GM12878 (cell line): Measurements from ENCODE around the gene SPIN1. TPM values are rescaled to one million over a fixed set of nuclear protein-coding genes. Genes with fewer than 3 reads are reported as not detected.

Source experiments
- ATAC-seq: fragments of 200-7000 bp; cut with Tn5 transposase; 3 replicates; pipeline ENCODE4 v1.9.1; 2020; ENCODE audit warnings: mild to moderate bottlenecking, moderate library complexity
- BruUV-seq: library from RNA; stranded (reverse); fragments of 400-500 nt; replicated peaks from 2 replicates; lab custom pipeline; 2021; lab: Mats Ljungman, UMichigan
- CTCF ChIA-PET: fragments of 300-600 bp; sonication (Branson Sonifier 250); formaldehyde crosslinking; extraction: SDS; loops from one replicate; lab custom pipeline; 2021; ENCODE audit warnings: inconsistent platforms; lab: Yijun Ruan, JAX
- POLR2A ChIA-PET: fragments of 350-600 bp; formaldehyde crosslinking; extraction: SDS; loops from one replicate; lab custom pipeline; 2021; ENCODE audit warnings: inconsistent platforms; lab: Charles Lee
- RAD21 ChIA-PET: fragments of 300-600 bp; sonication (Branson Sonifier 250); formaldehyde crosslinking; loops from one replicate; lab custom pipeline; 2023; ENCODE audit warnings: antibody characterized with exemption; ENCODE audit not compliant: unreplicated experiment; lab: Charles Lee
- SMC1A ChIA-PET: fragments of 300-600 bp; sonication (Branson Sonifier 250); formaldehyde crosslinking; loops from one replicate; lab custom pipeline; 2023; ENCODE audit not compliant: unreplicated experiment, uncharacterized antibody; lab: Charles Lee
- DNase-seq: peaks from one replicate; pipeline ENCODE4 v3.0.0-alpha.2; 2011; ENCODE audit warnings: low read depth, low spot score
- FAIRE-seq: peaks from 3 replicates; lab custom pipeline; 2011; peaks lifted over from hg19 to GRCh38; lab: Jason Lieb, UNC
- H2AFZ ChIP-seq: 2 replicates; pipeline ENCODE4 v1.6.0; 2011; ENCODE audit warnings: low read depth, low read length, control low read depth; ENCODE audit not compliant: control insufficient read depth
- H3K27ac ChIP-seq: 2 replicates; pipeline ENCODE4 v1.5.1; 2011; ENCODE audit warnings: control low read depth; ENCODE audit not compliant: control insufficient read depth, insufficient read depth
- H3K27me3 ChIP-seq, 2 experiments: replicated peaks in 1 of 2; 2 replicates each; pipeline versions ENCODE4 v1.6.0 to v1.6.1; 2011; ENCODE audit warnings: low read length in 1 of 2; ENCODE audit not compliant: control insufficient read depth in 2 of 2, insufficient read depth in 2 of 2
- H3K36me3 ChIP-seq, 2 experiments: 2 replicates each; pipeline ENCODE4 v1.5.1; 2011; ENCODE audit warnings: low read length in 1 of 2; ENCODE audit not compliant: control insufficient read depth in 2 of 2, insufficient read depth in 2 of 2
- H3K4me1 ChIP-seq: 2 replicates; pipeline ENCODE4 v1.6.1; 2011; ENCODE audit warnings: mild to moderate bottlenecking, low read length, moderate library complexity, mixed read lengths; ENCODE audit not compliant: control insufficient read depth, insufficient read depth
- H3K4me2 ChIP-seq: 2 replicates; pipeline ENCODE4 v1.6.0; 2011; ENCODE audit warnings: control low read depth; ENCODE audit not compliant: control insufficient read depth, insufficient read depth
- H3K4me3 ChIP-seq: fragments of 200-600 bp; sonication (generic); 2 replicates; pipeline ENCODE4 v1.5.1; 2016
- H3K79me2 ChIP-seq: 2 replicates; pipeline ENCODE4 v1.6.0; 2011; ENCODE audit warnings: low read length; ENCODE audit not compliant: control insufficient read depth, insufficient read depth
- H3K9ac ChIP-seq: 2 replicates; pipeline ENCODE4 v1.8.0; 2011; ENCODE audit warnings: low read length, control low read depth, mixed read lengths; ENCODE audit not compliant: control insufficient read depth, insufficient read depth
- H3K9me3 ChIP-seq: replicated peaks from 3 replicates; pipeline ENCODE4 v1.5.1; 2011; ENCODE audit warnings: mild to moderate bottlenecking, low read length; ENCODE audit not compliant: control insufficient read depth, insufficient read depth
- H4K20me1 ChIP-seq: 2 replicates; pipeline ENCODE4 v1.6.0; 2011; ENCODE audit not compliant: control insufficient read depth, insufficient read depth
- BHLHE40 ChIP-seq, 2 experiments: fragments of 450-650 bp in 1 of 2; IDR thresholded peaks; 2 replicates each; pipeline ENCODE4 v1.6.1; 2011 to 2017; ENCODE audit warnings: low read depth in 2 of 2, borderline replicate concordance in 1 of 2, improper control_type of control experiment in 1 of 2, low read length in 1 of 2, mild to moderate bottlenecking in 1 of 2
- ESRRA ChIP-seq: IDR thresholded peaks from 2 replicates; pipeline ENCODE4 v1.6.1; 2012; ENCODE audit warnings: mild to moderate bottlenecking, low read length, improper control_type of control experiment
- EZH2 ChIP-seq: IDR thresholded peaks from 2 replicates; pipeline ENCODE4 v1.6.1; 2012; ENCODE audit warnings: low read depth, mild to moderate bottlenecking, control low read depth, inconsistent platforms, low read length, borderline replicate concordance; ENCODE audit not compliant: control insufficient read depth
- GATAD2B ChIP-seq: fragments of 450-650 bp; conservative IDR thresholded peaks from 2 replicates; pipeline ENCODE4 v1.6.1; 2017; ENCODE audit warnings: low read depth, mild to moderate bottlenecking, moderate library complexity
- HDAC2 ChIP-seq: fragments of 200-600 bp; sonication (generic); IDR thresholded peaks from 2 replicates; pipeline ENCODE4 v1.6.1; 2017
- HDGF ChIP-seq: fragments of 450-650 bp; IDR thresholded peaks from 2 replicates; pipeline ENCODE4 v1.6.1; 2016; ENCODE audit warnings: antibody characterized with exemption
- JUNB ChIP-seq: IDR thresholded peaks from 2 replicates; pipeline ENCODE4 v1.6.1; 2016; ENCODE audit warnings: antibody characterized with exemption, mild to moderate bottlenecking
- KDM1A ChIP-seq: fragments of 200-600 bp; sonication (generic); IDR thresholded peaks from 2 replicates; pipeline ENCODE4 v1.6.1; 2016; ENCODE audit warnings: borderline replicate concordance
- MAX ChIP-seq: IDR thresholded peaks from 2 replicates; pipeline ENCODE4 v1.6.1; 2012; ENCODE audit warnings: low read depth, low read length, improper control_type of control experiment
- NRF1 ChIP-seq: conservative IDR thresholded peaks from 2 replicates; pipeline ENCODE4 v1.6.1; 2011; ENCODE audit warnings: mild to moderate bottlenecking, low read depth, low read length, improper control_type of control experiment
- PAX5 ChIP-seq: IDR thresholded peaks from 2 replicates; pipeline ENCODE4 v1.6.1; 2011; ENCODE audit warnings: low read depth, low read length, borderline replicate concordance
- PKNOX1 ChIP-seq: fragments of 450-650 bp; IDR thresholded peaks from 2 replicates; pipeline ENCODE4 v1.6.1; 2016; ENCODE audit warnings: mild to moderate bottlenecking
- RELB ChIP-seq: fragments of 450-650 bp; IDR thresholded peaks from 2 replicates; pipeline ENCODE4 v1.6.1; 2017; ENCODE audit warnings: low read depth, mild to moderate bottlenecking, moderate library complexity
- SIX5 ChIP-seq: IDR thresholded peaks from 2 replicates; pipeline ENCODE4 v1.6.1; 2011; ENCODE audit warnings: mild to moderate bottlenecking, low read depth, low read length, moderate library complexity; ENCODE audit not compliant: severe bottlenecking
- SPI1 ChIP-seq: IDR thresholded peaks from 2 replicates; pipeline ENCODE4 v1.6.1; 2011; ENCODE audit warnings: low read depth, mild to moderate bottlenecking, low read length, moderate library complexity, borderline replicate concordance; ENCODE audit not compliant: insufficient read depth
- ZNF384 ChIP-seq: IDR thresholded peaks from 2 replicates; pipeline ENCODE4 v1.6.1; 2012; ENCODE audit warnings: low read depth, mild to moderate bottlenecking, low read length, improper control_type of control experiment, borderline replicate concordance
- WGBS: methylation state at CpG from one replicate; pipeline ENCODE4 v1.1.6; 2016; ENCODE audit warnings: low lambda C conversion rate; ENCODE audit not compliant: insufficient replicate concordance, insufficient coverage; ENCODE audit errors: missing lambda C conversion rate; 5-methylcytosine and 5-hydroxymethylcytosine counted together
- in situ Hi-C: fragments of 300-500 bp; cut with MboI; formaldehyde crosslinking; loops from 9 replicates; pipeline ENCODE4 v1.14.3; 2018; ENCODE audit warnings: mixed read lengths
- intact Hi-C: fragments of 100-400 bp; cut with micrococcal nuclease; formaldehyde crosslinking; loops from one replicate; pipeline ENCODE4 v1.14.2; 2022; ENCODE audit not compliant: unreplicated experiment
- polyA plus RNA-seq, 11 experiments: library from polyadenylated mRNA; depleted of rRNA in 4 of 11; unstranded in 6 of 11; stranded (reverse) in 5 of 11; fragments of >200 nt; fragmentation: Nextera tagmentation in 4 of 11; fragmentation: Illumina TruSeq in 1 of 11; extraction: Ambion mirVana in 4 of 11; extraction: Trizol in 1 of 11; gene quantifications; 1 replicate in 1 of 11; 2 replicates in 10 of 11; pipeline versions ENCODE4 v1.2.1 to v1.2.3, GENCODE V29; 2011 to 2016; ENCODE audit warnings: inconsistent platforms in 2 of 11, missing spikeins in 2 of 11, low read depth in 1 of 11
- total RNA-seq, 4 experiments: library from RNA; depleted of rRNA in 3 of 4; stranded (reverse); fragments of >200 nt in 3 of 4; fragmentation: Illumina TruSeq in 1 of 4; extraction: Trizol in 1 of 4; gene quantifications; 2 replicates each; pipeline versions ENCODE4 v1.2.1 to v1.2.3, GENCODE V29; 2013 to 2021
- TF ChIP-seq, protein P1 (sequence below), 3 experiments: IDR thresholded peaks in 2 of 3; conservative IDR thresholded peaks in 1 of 3; 2 replicates each; pipeline ENCODE4 v1.5.1; 2011; ENCODE audit warnings: low read depth in 3 of 3, low read length in 3 of 3, mild to moderate bottlenecking in 3 of 3, control low read depth in 2 of 3, moderate library complexity in 2 of 3, inconsistent platforms in 1 of 3, mixed read lengths in 1 of 3; ENCODE audit not compliant: control insufficient read depth in 2 of 3, insufficient read depth in 1 of 3; ENCODE audit errors: extremely low read depth in 1 of 3

SPIN1 gene
- total and polyA plus RNA-seq, 10 of the 15 experiments (the other 5 are each of a cell fraction or from before 2014, with no cell fraction given) = 6.6 to 30.3 (median 17.1) TPM

DNA sequence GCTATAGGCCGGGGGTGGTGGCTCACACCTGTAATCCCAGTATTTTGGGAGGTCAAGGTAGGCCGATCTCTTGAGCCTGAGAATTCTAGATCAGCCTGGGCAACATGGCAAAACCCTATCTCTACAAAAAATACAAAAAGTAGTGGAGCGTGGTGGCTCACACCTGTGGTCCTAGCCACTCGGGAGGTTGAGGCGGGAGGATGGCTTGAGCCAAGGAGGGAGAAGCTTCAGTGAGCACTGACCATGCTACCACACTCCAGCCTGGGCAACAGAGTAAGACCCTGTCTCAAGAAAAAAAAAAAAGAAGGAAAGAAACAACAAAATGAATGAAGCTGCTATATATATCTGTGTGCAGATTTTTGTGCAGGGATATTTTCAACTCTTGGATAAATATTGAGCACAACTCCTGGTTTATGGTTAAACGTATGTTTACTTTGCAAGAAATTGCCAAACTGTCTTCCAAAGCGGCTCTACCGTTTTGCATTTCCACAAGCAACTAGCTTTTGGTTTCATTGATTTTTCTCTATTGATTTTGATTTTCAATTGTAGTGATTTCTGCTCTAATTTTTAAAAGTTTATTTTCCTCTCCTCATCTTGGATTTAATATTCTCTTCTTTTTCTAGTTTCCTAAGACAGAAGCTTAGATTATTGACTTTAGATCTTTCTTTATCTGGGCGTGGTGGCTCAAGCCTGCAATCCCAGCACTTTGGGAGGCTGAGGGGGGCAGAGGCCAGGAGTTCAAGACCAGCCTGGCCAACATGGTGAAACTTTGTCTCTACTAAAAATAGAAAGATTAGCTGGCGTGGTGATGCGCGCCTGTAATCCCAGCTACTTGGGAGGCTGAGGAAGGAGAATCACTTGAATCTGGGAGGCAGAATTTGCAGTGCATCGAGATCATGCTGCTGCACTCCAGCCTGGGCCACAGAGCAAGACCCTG, 49.2 kb downstream of the SPIN1 start:
- Histone ChIP-seq H4K20me1 (no peaks in the 10 kb centered on the region), H3K4me2 (no peak overlapping the region), H3K27ac (no peak overlapping the region), H3K36me3 (peaks cover 0 to 5% of the 10 kb centered on the region in 2 experiments; a peak in 2 of 4 replicates), H3K4me1 (no peaks in the 10 kb centered on the region), H3K9me3 (no peaks in the 10 kb centered on the region), H3K27me3 (no peaks in the 10 kb centered on the region), H3K79me2 (no peaks in the 10 kb centered on the region), H2AFZ (no peak overlapping the region), H3K9ac (no peak overlapping the region), H3K4me3 (no peak overlapping the region)
- TF ChIP-seq SPI1 (no peak), ZNF384 (no peak), MAX (no peak), JUNB (no peak), SIX5 (no peak), EZH2 (no peak), HDGF (no peak), RELB (no peak), ESRRA (no peak), GATAD2B (no peak), BHLHE40 (IDR thresholded peaks at IDR 0.05; ENCODE audit: borderline replicate concordance in 1 of 2, low read depth in 2 of 2, low read length in 1 of 2) (no peak), PAX5 (no peak), PKNOX1 (no peak), KDM1A (no peak), NRF1 (no peak), HDAC2 (no peak)
- TF ChIP-seq, protein P1, sequence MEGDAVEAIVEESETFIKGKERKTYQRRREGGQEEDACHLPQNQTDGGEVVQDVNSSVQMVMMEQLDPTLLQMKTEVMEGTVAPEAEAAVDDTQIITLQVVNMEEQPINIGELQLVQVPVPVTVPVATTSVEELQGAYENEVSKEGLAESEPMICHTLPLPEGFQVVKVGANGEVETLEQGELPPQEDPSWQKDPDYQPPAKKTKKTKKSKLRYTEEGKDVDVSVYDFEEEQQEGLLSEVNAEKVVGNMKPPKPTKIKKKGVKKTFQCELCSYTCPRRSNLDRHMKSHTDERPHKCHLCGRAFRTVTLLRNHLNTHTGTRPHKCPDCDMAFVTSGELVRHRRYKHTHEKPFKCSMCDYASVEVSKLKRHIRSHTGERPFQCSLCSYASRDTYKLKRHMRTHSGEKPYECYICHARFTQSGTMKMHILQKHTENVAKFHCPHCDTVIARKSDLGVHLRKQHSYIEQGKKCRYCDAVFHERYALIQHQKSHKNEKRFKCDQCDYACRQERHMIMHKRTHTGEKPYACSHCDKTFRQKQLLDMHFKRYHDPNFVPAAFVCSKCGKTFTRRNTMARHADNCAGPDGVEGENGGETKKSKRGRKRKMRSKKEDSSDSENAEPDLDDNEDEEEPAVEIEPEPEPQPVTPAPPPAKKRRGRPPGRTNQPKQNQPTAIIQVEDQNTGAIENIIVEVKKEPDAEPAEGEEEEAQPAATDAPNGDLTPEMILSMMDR (IDR thresholded peaks at IDR 0.05 in 2 of 3, conservative IDR thresholded peaks at IDR 0.05 in 1 of 3; ENCODE audit: control insufficient read depth in 2 of 3, extremely low read depth in 1 of 3, insufficient read depth in 1 of 3, low read depth in 3 of 3, low read length in 3 of 3) = no peak
- DNase-seq (no peak), FAIRE-seq (no peak), ATAC-seq (no peak)
- POLR2A ChIA-PET = no interaction called here
- BruUV-seq = no TSS peak
- RAD21 ChIA-PET = no interaction called here
- intact Hi-C loops (no loop called here), in situ Hi-C loops (no loop called here)
- SMC1A ChIA-PET = interaction anchor here (0.6 kb wide), 1 partner anchor 49 kb away, joined by 3 read pairs; no protein-coding TSS in a partner anchor
- CTCF ChIA-PET = interaction anchor here (0.6 kb wide), 1 partner anchor 20 kb away, joined by 4 read pairs; no protein-coding TSS in a partner anchor
- WGBS = 92% methylated on average over 13 of the region's 13 CpGs
